DND-41 (cell line): ENCODE data around the gene MALRD1.

ENCODE experiments used
- ATAC-seq: fragments of 200-7000 bp; cut with Tn5 transposase; 3 replicates; pipeline ENCODE4 v1.9.1; 2021; ENCODE audit warnings: low read depth; ENCODE audit not compliant: insufficient read depth
- DNase-seq: peaks from one replicate; pipeline ENCODE4 v3.0.0-alpha.2; 2020
- H2AFZ ChIP-seq: 2 replicates; pipeline ENCODE4 v1.6.0; 2012; ENCODE audit warnings: low read depth, low read length
- H3K27ac ChIP-seq: 2 replicates; pipeline ENCODE4 v1.5.1; 2012; ENCODE audit warnings: low read length, inconsistent platforms
- H3K27me3 ChIP-seq: fragments of 200-600 bp; sonication (generic); 2 replicates; pipeline ENCODE4 v1.6.0; 2012; ENCODE audit warnings: low read length, mild to moderate bottlenecking, inconsistent platforms; ENCODE audit not compliant: insufficient read depth, poor library complexity
- H3K36me3 ChIP-seq: 2 replicates; pipeline ENCODE4 v1.5.1; 2012; ENCODE audit warnings: low read length, inconsistent platforms; ENCODE audit not compliant: insufficient read depth
- H3K4me1 ChIP-seq: 2 replicates; pipeline ENCODE4 v1.5.1; 2012; ENCODE audit warnings: mild to moderate bottlenecking, low read length; ENCODE audit not compliant: insufficient read depth
- H3K4me2 ChIP-seq: 2 replicates; pipeline ENCODE4 v1.6.0; 2012; ENCODE audit warnings: mild to moderate bottlenecking, moderate library complexity, low read length, inconsistent platforms; ENCODE audit not compliant: insufficient read depth
- H3K4me3 ChIP-seq, 2 experiments: fragments of 200-600 bp in 1 of 2; shearing (Covaris generic) in 1 of 2; 2 replicates each; pipeline ENCODE4 v1.5.1; 2012 to 2016; ENCODE audit warnings: inconsistent platforms in 2 of 2, low read length in 2 of 2, mild to moderate bottlenecking in 2 of 2, low read depth in 1 of 2, moderate library complexity in 1 of 2
- H3K79me2 ChIP-seq: 2 replicates; pipeline ENCODE4 v1.6.0; 2012; ENCODE audit warnings: low read length, inconsistent platforms; ENCODE audit not compliant: insufficient read depth
- H3K9ac ChIP-seq: 2 replicates; pipeline ENCODE4 v1.6.0; 2012; ENCODE audit warnings: low read depth, mild to moderate bottlenecking, inconsistent platforms, low read length, moderate library complexity
- H3K9me3 ChIP-seq: 2 replicates; pipeline ENCODE4 v1.5.1; 2012; ENCODE audit warnings: low read length, moderate library complexity, mild to moderate bottlenecking, inconsistent platforms; ENCODE audit not compliant: insufficient read depth, severe bottlenecking
- H4K20me1 ChIP-seq: 2 replicates; pipeline ENCODE4 v1.6.0; 2012; ENCODE audit warnings: low read length; ENCODE audit not compliant: insufficient read depth
- EZH2 ChIP-seq: IDR thresholded peaks from 3 replicates; pipeline ENCODE4 v1.6.1; 2012; ENCODE audit warnings: borderline replicate concordance, low read depth, mild to moderate bottlenecking, moderate library complexity, low read length, inconsistent platforms; ENCODE audit not compliant: severe bottlenecking
- TF ChIP-seq, protein P1 (sequence below): IDR thresholded peaks from 2 replicates; pipeline ENCODE4 v1.5.1; 2012; ENCODE audit warnings: borderline replicate concordance, low read length, moderate library complexity, mild to moderate bottlenecking; ENCODE audit not compliant: poor library complexity, severe bottlenecking; ENCODE audit errors: extremely low read depth

Gene MALRD1

DNA sequence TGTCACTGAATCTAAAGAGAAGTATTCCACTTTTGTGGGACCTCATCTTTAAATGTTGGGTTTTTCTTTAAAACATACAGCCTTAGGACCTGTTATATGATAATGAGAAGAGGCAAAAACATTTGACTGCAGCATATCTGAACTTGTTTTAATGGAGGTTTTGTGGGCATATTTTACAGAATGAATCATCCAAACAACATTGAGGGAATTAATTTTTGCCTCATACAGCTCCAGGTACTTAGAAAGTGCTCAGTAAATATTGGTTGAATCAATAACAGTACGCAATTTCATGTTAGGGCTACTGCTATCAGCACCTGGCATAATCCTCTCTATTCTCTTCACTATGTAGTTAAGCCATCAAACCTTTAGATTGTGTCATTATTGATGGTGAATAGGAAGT, 115.9 kb downstream of the MALRD1 start:
- no peaks in the 10 kb centered on the region for H4K20me1 ChIP-seq
- H2AFZ ChIP-seq, result no peak overlapping the region
- no peaks in the 10 kb centered on the region for H3K79me2 ChIP-seq
- H3K27ac ChIP-seq, result no peak overlapping the region
- no peaks in the 10 kb centered on the region for H3K4me1 ChIP-seq
- DNase-seq, result no peak
- ATAC-seq, result no peak
- no peaks in the 10 kb centered on the region for H3K9me3 ChIP-seq
- no peaks in the 10 kb centered on the region for H3K36me3 ChIP-seq
- no peak for TF ChIP-seq EZH2
- TF ChIP-seq, protein P1, sequence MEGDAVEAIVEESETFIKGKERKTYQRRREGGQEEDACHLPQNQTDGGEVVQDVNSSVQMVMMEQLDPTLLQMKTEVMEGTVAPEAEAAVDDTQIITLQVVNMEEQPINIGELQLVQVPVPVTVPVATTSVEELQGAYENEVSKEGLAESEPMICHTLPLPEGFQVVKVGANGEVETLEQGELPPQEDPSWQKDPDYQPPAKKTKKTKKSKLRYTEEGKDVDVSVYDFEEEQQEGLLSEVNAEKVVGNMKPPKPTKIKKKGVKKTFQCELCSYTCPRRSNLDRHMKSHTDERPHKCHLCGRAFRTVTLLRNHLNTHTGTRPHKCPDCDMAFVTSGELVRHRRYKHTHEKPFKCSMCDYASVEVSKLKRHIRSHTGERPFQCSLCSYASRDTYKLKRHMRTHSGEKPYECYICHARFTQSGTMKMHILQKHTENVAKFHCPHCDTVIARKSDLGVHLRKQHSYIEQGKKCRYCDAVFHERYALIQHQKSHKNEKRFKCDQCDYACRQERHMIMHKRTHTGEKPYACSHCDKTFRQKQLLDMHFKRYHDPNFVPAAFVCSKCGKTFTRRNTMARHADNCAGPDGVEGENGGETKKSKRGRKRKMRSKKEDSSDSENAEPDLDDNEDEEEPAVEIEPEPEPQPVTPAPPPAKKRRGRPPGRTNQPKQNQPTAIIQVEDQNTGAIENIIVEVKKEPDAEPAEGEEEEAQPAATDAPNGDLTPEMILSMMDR, result no peak
- H3K9ac ChIP-seq, result no peak overlapping the region
- no peaks in the 10 kb centered on the region for H3K27me3 ChIP-seq
- H3K4me2 ChIP-seq, result no peak overlapping the region
- no peak overlapping the region for H3K4me3 ChIP-seq

DNA sequence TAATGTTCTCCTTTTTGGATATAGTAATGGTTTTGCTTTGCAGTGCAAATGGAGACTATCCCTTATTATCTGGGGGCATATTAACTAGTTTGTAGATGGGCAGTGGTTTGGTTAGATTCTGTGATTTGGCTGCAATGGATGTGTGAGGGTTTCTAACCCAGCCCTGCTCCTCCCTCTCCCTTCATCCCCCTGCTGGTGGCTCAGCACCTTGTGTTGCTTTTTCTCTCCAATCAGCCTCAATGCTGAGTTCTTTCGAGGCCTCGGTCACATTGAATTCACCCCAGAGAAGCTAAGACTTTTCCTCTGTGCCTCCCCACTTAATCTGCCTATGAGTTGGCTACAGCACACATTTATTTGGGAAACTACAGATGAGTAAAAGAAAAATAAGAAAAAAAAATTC, 120.0 kb downstream of the MALRD1 start:
- Histone ChIP-seq H3K4me1 (no peaks in the 10 kb centered on the region), H3K27me3 (no peaks in the 10 kb centered on the region), H3K4me3 (no peak overlapping the region), H3K27ac (no peak overlapping the region), H3K4me2 (no peak overlapping the region), H3K36me3 (no peaks in the 10 kb centered on the region), H4K20me1 (no peaks in the 10 kb centered on the region), H3K9ac (no peak overlapping the region), H3K9me3 (no peaks in the 10 kb centered on the region), H3K79me2 (no peaks in the 10 kb centered on the region), H2AFZ (no peak overlapping the region)
- no peak for DNase-seq
- TF ChIP-seq, protein P1, result no peak
- no peak for TF ChIP-seq EZH2
- no peak for ATAC-seq

DNA sequence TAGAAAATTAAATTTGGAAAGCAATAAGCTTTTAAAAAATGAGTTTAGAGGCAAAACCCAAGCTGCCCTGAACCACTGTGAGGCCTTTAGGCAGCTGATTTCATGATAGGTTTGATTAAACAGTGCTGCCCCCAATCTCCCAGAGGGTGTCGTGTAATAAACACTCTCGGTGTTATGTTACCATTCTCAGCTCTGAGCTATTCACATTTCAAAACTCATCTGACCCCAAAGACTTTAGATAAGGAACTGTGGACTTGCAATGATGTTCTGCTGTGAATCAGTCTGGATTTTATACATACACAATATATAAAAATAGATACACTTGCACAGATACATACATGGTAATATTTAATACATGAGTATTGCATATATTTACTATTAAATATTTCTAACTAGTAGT, 120.4 kb downstream of the MALRD1 start:
- no peaks in the 10 kb centered on the region for H3K9me3 ChIP-seq
- no peaks in the 10 kb centered on the region for H3K27me3 ChIP-seq
- DNase-seq (no peak), ATAC-seq (no peak)
- H2AFZ ChIP-seq, result no peak overlapping the region
- no peaks in the 10 kb centered on the region for H3K36me3 ChIP-seq
- no peaks in the 10 kb centered on the region for H3K4me1 ChIP-seq
- no peak for TF ChIP-seq EZH2
- TF ChIP-seq, protein P1, result no peak
- H3K9ac ChIP-seq, result no peak overlapping the region
- H3K27ac ChIP-seq, result no peak overlapping the region
- H3K4me2 ChIP-seq, result no peak overlapping the region
- H3K79me2 ChIP-seq, result no peaks in the 10 kb centered on the region
- H3K4me3 ChIP-seq, result no peak overlapping the region
- no peaks in the 10 kb centered on the region for H4K20me1 ChIP-seq

DNA sequence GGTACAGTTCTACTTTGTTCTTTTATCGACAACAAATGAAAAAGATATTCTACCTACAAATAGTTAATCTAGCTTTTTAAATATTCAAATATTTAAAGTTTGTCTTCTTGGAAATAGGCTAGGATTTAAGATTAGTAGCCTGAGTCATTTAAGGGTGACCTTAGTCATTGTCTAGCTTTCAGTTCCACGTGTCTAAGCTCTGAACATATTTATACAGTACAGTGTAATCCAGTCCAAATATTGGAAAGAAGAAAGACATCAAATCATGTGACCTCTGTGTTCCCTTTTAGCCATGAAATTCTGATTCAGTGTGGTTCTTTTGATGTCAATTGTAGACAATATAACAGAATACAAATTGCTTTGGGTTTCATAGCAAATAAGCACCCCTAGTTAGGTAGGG, 121.1 kb downstream of the MALRD1 start:
- H3K27me3 ChIP-seq, result no peaks in the 10 kb centered on the region
- H3K36me3 ChIP-seq, result no peaks in the 10 kb centered on the region
- ATAC-seq (no peak), DNase-seq (no peak)
- H2AFZ ChIP-seq, result no peak overlapping the region
- no peaks in the 10 kb centered on the region for H3K79me2 ChIP-seq
- H3K4me2 ChIP-seq, result no peak overlapping the region
- H3K4me3 ChIP-seq, result no peak overlapping the region
- TF ChIP-seq, protein P1, result no peak
- TF ChIP-seq EZH2, result no peak
- no peaks in the 10 kb centered on the region for H4K20me1 ChIP-seq
- no peak overlapping the region for H3K27ac ChIP-seq
- H3K9ac ChIP-seq, result no peak overlapping the region
- H3K9me3 ChIP-seq, result no peaks in the 10 kb centered on the region
- H3K4me1 ChIP-seq, result no peaks in the 10 kb centered on the region
